ENCODE results near the gene MS4A8. TPM values are rescaled to one million over a fixed set of nuclear protein-coding genes. Genes with fewer than 3 reads are reported as not detected.

The MS4A8 gene
- total and polyA plus RNA-seq, 2 of the 13 experiments (the other 11 are each of a cell fraction or from before 2014, with no cell fraction given), result not detected

GRCh38 chr11:60734279-60734678, 34.9 kb downstream of the MS4A8 start:
- no peaks in the 10 kb centered on the region for H3K36me3 ChIP-seq (replicated peaks in 1 of 2; ENCODE audit: control insufficient read depth in 1 of 2, insufficient read depth in 2 of 2, low read length in 2 of 2)
- in situ Hi-C loops (cut with HindIII; ENCODE audit: extremely low pct_ligation_motif_present, low pct_unique_long_range_greater_than_20kb) (no loop called here), intact Hi-C loops (cut with micrococcal nuclease; ENCODE audit: unreplicated experiment) (no loop called here)
- no peaks in the 10 kb centered on the region for H4K20me1 ChIP-seq (ENCODE audit: insufficient read depth, low read length)
- FAIRE-seq (no peak), DNase-seq (ENCODE audit: low spot score) (no peak), ATAC-seq (no peak)
- no peaks in the 10 kb centered on the region for H3K79me2 ChIP-seq (ENCODE audit: insufficient read depth, low read length)
- 42% methylated on average over 4 of the region's 4 CpGs for WGBS (ENCODE audit: low lambda C conversion rate)
- BruUV-seq (replicated peaks), result no TSS peak
- H3K27ac ChIP-seq (ENCODE audit: extremely low read length, insufficient read depth, low read length), result no peak overlapping the region
- no peaks in the 10 kb centered on the region for H3K9me3 ChIP-seq (ENCODE audit: low read length)
- H3K4me1 ChIP-seq (ENCODE audit: insufficient read depth, low read length), result no peaks in the 10 kb centered on the region
- peaks cover 2 to 26% of the 10 kb centered on the region in 2 experiments; a peak in 4 of 5 replicates for H3K27me3 ChIP-seq (ENCODE audit: control insufficient read depth in 1 of 2, insufficient read depth in 2 of 2, low read length in 2 of 2)
- H2AFZ ChIP-seq (ENCODE audit: low read length), result no peak overlapping the region
- ChIA-PET CTCF (ENCODE audit: low intra/inter-chr PET ratio, low total read pairs) (no interaction called here), POLR2A (no interaction called here)
- no peak overlapping the region for H3K9ac ChIP-seq (ENCODE audit: insufficient read depth, low read depth, low read length)
- H3K4me2 ChIP-seq (ENCODE audit: low read depth, low read length), result no peak overlapping the region
- H3K4me3 ChIP-seq (replicated peaks in 1 of 3; ENCODE audit: insufficient read depth in 1 of 3, low read depth in 2 of 3, low read length in 3 of 3), result no peak overlapping the region
- TF ChIP-seq ZNF557 (CRISPR knock-in tag; IDR thresholded peaks at IDR 0.05), result no peak
- no peak for TF ChIP-seq ZBTB25 (CRISPR knock-in tag; IDR thresholded peaks at IDR 0.05)
- TF ChIP-seq AHR (CRISPR knock-in tag; IDR thresholded peaks at IDR 0.05), result no peak
- no peak for TF ChIP-seq ZNF558 (CRISPR knock-in tag; IDR thresholded peaks at IDR 0.05; ENCODE audit: borderline replicate concordance)
- TF ChIP-seq ZNF619 (CRISPR knock-in tag; IDR thresholded peaks at IDR 0.05), result no peak

GRCh38 chr11:60739114-60739513, 39.7 kb downstream of the MS4A8 start:
- no peak overlapping the region for H2AFZ ChIP-seq (ENCODE audit: low read length)
- no peaks in the 10 kb centered on the region for H3K4me1 ChIP-seq (ENCODE audit: insufficient read depth, low read length)
- WGBS (ENCODE audit: low lambda C conversion rate), result 13% methylated on average over 5 of the region's 7 CpGs
- BruUV-seq (replicated peaks), result no TSS peak
- H3K4me3 ChIP-seq (replicated peaks in 1 of 3; ENCODE audit: insufficient read depth in 1 of 3, low read depth in 2 of 3, low read length in 3 of 3), result no peak overlapping the region
- peak; percentile 65 for ATAC-seq
- H3K4me2 ChIP-seq (ENCODE audit: low read depth, low read length), result no peak overlapping the region
- H3K9me3 ChIP-seq (ENCODE audit: low read length), result no peaks in the 10 kb centered on the region
- intact Hi-C loops (cut with micrococcal nuclease; ENCODE audit: unreplicated experiment) (no loop called here), in situ Hi-C loops (cut with HindIII; ENCODE audit: extremely low pct_ligation_motif_present, low pct_unique_long_range_greater_than_20kb) (no loop called here)
- CTCF ChIA-PET (ENCODE audit: low intra/inter-chr PET ratio, low total read pairs), result no interaction called here
- POLR2A ChIA-PET, result no interaction called here
- FAIRE-seq, result no peak
- H4K20me1 ChIP-seq (ENCODE audit: insufficient read depth, low read length), result no peaks in the 10 kb centered on the region
- TF ChIP-seq CHCHD3 (CRISPR knock-in tag; IDR thresholded peaks at IDR 0.05), result no peak
- H3K27me3 ChIP-seq (ENCODE audit: control insufficient read depth in 1 of 2, insufficient read depth in 2 of 2, low read length in 2 of 2), result peaks cover 0 to 4% of the 10 kb centered on the region in 2 experiments; a peak in 3 of 5 replicates
- H3K79me2 ChIP-seq (ENCODE audit: insufficient read depth, low read length), result no peaks in the 10 kb centered on the region
- no peak overlapping the region for H3K9ac ChIP-seq (ENCODE audit: insufficient read depth, low read depth, low read length)
- DNase-seq (ENCODE audit: low spot score), result no peak
- no peaks in the 10 kb centered on the region for H3K36me3 ChIP-seq (replicated peaks in 1 of 2; ENCODE audit: control insufficient read depth in 1 of 2, insufficient read depth in 2 of 2, low read length in 2 of 2)
- no peak overlapping the region for H3K27ac ChIP-seq (ENCODE audit: extremely low read length, insufficient read depth, low read length)
